Activated T-cell treated with anti-CD3 and anti-CD28 coated beads, Interleukin-2, amount 50 U/mL, for 1 hour (primary cell): ENCODE measurements around the gene SLC25A44.

ENCODE experiments used
- DNase-seq: peaks from one replicate; pipeline ENCODE4 v3.0.0-alpha.2; 2020

SLC25A44 gene

DNA sequence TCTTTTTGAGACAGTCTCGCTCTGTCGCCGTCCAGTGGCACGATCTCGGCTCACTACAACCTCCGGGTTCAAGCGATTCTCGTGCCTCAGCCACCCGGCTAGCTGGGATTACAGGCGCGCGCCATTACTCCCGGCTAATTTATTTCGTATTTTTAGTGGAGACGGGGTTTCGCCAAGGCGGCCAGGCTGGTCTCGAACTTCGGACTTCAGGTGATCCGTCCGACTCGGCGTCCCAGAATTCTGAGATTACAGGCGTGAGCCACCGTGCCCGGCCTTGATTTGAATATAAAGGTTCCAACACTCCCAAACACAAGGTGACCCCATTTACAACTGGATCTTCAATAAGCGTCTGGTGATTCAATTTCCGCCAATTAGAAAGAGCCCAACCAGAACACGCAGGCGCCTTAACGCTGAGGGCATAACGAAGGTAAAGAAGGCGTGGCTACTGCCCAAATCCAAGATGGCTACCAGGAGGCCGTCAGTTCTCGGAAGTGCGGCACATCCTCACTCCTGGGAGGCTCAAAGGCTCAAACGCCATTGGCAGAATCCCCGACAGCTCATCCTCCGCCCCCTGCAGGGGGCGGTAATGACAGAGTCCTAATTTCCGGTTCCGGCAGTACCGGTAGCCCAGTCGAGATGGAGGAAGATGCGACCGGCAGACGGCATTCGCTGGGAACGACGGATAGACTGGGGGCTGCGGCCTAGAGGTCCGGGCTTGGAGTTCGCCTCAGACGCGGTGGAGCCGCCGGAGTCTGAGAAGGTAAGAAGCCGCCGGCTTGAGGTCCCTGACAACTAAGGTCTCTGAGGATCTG lies at the start of gene SLC25A44:
Gene SLC25A44 (plus strand): TSS at position 617 of the 812 bp plus-strand sequence. CDS start 5,744 bp downstream, outside the sequence.
- DNase-seq, result peak; percentile 95

DNA sequence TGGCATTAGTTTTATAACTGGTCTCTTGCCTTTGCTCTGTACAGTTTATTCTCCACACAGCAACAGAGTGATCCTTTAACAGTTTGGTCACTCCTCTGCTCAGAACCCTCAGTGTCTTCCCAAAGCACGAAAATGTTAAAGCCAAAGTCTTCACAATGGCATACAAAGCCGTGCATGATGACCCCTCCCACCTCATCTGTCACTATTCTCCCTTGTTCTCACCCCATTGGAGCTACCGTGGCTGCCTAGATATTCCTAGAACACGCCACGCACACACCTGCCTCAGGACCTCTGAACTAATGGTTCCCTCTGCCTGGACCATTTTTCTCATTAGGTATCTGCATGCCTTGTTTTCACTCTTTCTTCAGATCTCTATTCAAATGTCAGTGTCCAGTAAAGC lies 49.2 kb upstream of the SLC25A44 start:
- DNase-seq, result peak; percentile 18

DNA sequence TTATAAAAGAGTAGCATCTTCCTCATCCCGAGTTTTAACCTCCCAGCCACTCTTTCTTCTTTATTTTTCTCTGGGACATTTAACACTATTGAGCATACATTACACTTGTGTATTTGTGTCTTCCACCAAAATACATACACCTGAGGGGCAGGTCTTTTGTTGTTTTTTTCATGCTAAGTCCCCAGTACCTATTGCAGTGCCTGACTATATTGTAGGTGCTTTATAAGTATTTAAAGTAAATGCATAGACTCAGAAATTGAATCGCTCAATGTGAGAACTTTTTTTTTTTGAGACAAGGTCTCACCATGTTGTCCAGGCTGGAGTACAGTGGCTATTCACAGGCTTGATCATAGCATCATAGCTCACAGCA lies 48.3 kb upstream of the SLC25A44 start:
- DNase-seq, result no peak

- peak; percentile 56 for DNase-seq
Measured at GRCh38 chr1:156146020-156146768, 47.7 kb upstream of the SLC25A44 start.

DNA sequence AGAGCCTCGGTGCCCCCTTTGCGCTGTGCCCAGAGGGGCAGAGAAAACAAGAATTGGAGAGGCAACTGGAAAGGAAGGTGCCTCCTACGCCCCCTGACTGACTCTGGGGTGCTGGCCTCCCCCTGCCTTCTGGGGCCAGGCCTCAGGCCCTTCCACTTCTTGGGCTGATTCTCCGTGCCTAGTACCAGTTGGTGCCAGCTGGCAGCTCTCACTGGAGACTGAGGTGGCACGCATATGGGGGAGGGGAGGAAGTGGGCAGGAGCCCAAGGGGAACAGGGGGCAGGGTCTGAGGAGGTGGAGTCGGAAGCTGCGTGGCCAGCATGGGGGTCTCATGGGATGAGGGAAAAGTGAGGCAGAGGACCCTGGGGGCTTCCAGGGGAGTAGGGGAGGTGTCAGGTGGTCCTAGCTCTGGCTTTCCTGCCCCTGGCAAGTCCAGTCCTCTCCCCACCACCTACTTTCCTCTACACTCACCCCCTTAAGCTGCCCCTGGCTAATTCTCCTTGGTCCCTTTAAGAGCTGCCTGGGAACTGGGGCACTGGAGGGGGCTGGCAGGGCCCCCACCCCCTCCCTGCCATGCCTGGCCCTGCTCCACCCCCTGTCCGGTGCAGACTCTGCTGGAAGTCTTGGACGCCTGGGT lies 47.0 kb upstream of the SLC25A44 start:
- DNase-seq, result peak; percentile 27

DNA sequence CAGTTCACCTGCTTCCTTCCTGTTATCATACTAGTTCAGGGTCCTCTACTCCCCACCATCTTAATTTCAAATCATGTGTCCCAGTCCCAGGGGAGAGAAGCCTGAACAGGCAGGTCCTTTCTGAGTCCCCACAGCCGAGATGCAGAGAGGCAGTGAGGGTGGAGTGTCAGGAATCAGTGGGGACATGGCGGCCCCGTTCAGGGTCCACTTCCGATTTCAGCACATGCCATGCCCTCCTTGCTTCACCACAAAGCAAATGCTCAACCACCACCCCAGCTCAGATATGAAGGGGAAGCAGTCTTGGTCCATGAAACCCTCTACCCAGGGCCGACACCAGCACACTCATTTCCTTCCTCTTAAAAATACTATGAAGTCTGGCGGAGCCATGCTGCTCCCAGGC lies 45.7 kb upstream of the SLC25A44 start:
- DNase-seq, result peak; percentile 23

GRCh38 chr1:156149374-156150332 lies 44.3 kb upstream of the SLC25A44 start:
- no peak for DNase-seq

DNA sequence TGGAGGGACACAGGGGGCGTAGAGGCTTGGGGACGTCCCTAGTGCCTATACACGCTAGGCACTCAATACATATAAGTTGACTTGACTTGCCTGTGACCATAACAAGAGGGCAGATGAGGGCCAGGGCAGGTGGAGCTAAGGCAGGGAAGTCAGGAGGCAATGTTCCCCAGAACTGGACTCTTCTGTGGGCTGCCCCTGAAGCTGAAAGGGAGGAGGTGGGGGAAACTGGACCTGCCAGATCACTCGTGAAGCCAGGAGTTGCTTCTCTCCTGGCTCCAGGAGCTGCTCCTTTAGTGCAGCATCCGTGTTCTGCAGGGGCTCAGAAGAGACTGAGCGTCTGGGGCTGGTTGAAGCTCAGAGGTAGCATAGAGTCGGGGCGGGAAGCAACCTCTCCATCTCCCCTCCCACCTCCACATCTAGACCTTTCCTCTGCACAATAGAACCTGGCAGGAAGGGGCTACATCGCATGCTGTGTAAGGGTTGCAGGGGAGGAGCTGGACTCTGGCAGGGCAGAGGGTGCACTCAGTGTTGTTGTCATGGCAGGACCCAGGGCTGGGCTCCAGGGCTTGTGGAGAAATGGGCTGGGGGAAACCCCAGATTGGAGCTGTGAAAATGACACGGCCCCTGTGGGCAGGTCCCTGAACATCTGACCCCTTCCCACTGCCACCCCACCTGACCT lies 43.4 kb upstream of the SLC25A44 start:
- DNase-seq, result no peak

DNA sequence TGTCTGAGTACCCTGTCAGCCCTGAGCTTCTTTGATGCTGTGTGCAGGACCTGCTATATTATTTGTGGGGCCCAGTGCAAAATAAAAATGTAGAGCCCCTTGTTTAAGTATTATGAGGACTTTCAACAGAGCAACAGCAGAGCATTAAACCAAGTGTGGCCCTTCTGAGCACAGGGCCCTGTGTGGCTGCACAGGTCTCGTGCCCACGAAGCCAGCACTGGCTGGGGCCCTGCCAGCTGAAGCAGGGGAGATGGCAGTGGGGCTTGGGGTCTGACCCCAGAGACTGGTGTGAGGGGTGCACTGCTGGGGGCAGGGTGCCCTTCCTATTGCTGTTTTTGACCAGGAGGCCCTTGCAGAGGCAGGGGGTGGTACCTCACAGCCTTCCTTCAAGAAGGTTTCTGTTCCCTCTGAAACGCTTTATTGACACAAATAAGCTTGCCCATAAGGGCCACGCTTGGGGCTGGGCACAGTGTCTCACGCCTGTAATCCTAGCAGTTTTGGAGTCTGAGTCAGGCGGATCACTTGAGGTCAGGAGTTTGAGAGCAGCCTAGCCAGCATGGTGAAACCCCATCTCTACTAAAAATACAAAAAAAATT lies 42.7 kb upstream of the SLC25A44 start:
- no peak for DNase-seq

DNA sequence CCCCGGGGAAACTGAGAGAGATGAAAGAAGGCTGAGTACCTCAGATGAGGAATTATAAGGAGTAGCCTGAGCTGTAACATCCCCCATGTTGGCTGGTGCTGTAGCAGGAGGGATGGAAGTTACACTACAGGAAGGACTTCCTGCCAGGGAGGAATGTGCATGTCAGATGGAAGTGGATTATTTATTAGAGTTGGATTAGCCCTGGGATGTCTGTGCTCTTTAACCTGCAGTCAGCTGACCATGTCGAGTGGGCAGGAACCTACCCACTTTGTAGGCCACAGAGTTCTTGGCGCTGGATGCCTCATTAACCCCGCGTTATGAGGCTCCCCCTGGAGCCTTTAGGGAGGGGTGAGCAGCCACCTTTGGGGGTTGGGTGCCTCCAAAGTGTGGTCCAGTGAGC lies 41.3 kb upstream of the SLC25A44 start:
- DNase-seq, result no peak

DNA sequence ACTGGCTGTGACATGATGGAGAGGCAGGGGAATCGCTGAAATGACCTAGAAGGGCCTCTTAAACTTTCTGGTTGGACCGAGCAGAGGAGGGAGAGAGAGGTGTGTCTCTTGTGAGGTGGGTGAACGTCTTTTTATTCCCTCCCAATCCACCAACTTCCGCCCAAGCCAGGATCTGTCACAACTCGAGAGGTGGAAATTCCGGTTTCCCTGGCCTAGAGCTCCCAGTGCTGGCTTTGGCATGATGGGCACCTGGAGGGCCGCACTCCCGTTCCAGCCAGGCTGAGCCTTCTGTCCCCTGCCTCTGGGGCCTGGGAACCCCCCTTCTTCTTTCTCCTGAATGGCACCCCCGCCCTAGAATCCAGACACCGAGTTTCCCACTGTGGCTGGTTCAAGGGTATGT lies 40.5 kb upstream of the SLC25A44 start, which contains the start of gene SEMA4A:
Gene SEMA4A (plus strand): TSS at position 224 of the 400 bp plus-strand sequence. CDS start 994 bp downstream, outside the sequence.
- no peak for DNase-seq

DNA sequence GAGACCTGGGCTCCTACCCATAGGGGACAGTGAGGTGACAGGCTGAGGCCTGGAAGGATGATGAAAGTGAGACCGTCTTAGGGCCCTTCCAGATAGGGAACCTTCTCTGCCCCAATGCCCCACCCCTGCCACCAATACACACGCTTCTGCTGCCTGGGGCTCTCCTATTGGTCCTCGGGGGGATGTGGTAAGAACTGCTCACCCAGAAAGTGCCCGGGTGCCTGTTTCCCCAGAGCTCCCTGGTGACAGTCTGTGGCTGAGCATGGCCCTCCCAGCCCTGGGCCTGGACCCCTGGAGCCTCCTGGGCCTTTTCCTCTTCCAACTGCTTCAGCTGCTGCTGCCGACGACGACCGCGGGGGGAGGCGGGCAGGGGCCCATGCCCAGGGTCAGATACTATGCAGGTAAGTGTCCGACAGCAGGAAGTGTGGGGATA lies 39.6 kb upstream of the SLC25A44 start:
- no peak for DNase-seq

GRCh38 chr1:156155756-156156510 lies 38.0 kb upstream of the SLC25A44 start:
- DNase-seq, result no peak

DNA sequence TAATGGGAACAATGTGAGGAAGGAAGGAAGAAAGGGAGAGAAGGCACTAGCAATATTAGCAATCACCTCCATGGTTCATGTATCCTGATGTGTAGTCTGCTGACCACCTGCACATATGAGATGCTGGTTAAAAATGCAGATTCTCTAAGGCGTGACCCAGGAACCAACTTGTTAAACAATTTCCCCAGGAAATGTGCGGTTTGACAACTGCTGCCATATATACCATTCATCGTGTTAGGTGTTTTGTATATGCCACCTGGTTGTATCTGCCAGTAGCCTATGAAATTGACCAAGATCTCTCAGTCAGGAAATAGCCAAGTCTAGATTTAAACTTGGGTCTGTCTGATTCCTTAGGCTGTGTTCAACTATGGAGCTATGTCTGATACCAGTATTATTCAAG lies 36.4 kb upstream of the SLC25A44 start:
- no peak for DNase-seq

GRCh38 chr1:156157966-156158365 lies 35.9 kb upstream of the SLC25A44 start:
- DNase-seq, result no peak

DNA sequence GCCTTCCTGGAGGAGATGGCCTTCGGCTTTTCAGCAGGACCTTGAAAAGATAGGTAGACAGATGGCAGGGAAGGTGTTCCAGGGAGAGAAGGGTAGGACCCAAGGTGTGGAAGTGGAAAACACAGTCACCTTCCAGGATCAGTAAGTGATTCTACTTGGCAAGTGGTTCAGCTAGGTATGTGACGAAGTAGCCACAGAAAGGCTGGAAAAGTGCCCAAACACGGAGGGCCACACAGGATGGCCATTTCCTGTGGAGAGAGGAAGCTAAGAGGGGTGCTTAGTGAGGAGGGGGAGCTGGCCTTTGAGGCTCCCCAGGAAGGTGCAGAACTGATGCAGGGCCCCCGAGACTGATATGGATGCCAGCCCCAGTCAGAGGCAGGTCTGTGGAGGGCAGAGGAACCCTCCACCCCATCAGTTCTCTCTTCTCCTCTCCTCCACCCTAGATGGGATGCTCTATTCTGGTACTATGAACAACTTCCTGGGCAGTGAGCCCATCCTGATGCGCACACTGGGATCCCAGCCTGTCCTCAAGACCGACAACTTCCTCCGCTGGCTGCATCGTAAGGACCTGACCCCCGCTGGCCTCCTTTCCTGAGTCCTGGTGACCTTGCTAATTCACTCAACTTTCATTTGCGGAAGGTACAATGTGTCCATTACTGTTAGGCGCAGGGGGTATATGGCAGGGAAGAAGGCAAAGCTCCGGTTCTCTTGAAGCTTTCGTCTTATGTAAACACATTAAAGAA lies 33.7 kb upstream of the SLC25A44 start:
- no peak for DNase-seq

DNA sequence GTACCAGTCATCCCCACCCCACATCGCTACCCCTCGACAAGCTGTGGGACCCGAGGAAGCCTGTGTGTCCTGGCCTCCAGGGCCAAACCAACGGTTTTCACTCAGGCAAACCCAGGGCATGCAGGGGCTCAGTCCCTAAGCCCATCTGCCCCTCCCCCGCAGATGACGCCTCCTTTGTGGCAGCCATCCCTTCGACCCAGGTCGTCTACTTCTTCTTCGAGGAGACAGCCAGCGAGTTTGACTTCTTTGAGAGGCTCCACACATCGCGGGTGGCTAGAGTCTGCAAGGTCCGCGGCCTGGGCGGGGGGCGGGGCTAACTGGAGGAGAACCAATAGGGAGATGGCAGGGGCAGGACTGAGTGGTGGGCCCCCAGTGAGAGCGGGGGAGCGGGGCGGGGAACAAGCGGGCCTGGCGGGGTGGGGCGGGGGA lies 33.1 kb upstream of the SLC25A44 start:
- peak; percentile 59 for DNase-seq

DNA sequence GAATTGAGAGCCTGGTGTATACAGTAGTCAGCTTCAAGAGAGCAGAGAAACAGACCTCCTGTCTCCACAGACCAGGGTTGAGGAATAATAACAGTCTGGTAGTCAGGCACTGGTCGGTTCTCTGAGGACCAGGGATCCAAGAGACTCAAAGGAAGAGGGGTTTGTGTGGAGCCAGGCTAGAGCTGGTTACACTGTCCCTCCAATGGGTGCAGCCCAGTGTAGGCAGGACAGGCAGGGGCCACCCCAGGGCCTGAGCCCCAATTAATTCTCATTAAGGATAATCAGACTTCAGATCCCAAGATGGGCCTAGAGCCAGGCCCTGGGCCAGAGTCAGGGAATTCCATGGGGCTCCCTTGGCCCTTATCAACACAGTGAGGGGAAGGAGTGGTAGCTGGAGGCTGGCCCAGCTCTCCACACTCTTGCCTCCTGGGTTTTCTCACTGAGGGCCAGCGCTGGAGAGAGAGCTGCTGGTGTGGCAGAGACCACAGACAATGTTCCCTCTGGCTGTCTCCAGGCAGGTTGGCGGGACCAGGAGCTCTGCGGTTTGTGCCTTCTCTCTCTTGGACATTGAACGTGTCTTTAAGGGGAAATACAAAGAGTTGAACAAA lies 31.4 kb upstream of the SLC25A44 start:
- DNase-seq, result no peak

DNA sequence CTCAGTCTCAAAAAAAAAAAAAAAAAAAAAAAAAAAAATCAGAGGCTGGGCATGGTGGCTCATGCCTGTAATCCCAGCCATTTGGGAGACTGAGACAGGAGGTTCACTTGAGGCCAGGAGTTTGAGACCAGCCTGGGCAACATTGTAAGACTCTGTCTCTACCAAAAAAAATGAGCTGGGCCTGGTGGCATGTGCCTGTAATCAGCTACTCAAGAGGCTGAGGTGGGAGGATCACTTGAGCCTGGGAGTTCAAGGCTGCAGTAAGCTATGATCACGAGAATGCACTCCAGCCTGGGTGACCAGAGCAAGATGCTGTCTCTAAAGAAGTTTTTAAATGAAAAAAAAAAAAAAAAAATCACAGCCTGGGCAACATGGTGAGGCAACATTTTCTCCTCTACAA lies 30.2 kb upstream of the SLC25A44 start:
- DNase-seq, result no peak
